ENCODE measurements around the gene PRPF8.

The PRPF8 gene

DNA sequence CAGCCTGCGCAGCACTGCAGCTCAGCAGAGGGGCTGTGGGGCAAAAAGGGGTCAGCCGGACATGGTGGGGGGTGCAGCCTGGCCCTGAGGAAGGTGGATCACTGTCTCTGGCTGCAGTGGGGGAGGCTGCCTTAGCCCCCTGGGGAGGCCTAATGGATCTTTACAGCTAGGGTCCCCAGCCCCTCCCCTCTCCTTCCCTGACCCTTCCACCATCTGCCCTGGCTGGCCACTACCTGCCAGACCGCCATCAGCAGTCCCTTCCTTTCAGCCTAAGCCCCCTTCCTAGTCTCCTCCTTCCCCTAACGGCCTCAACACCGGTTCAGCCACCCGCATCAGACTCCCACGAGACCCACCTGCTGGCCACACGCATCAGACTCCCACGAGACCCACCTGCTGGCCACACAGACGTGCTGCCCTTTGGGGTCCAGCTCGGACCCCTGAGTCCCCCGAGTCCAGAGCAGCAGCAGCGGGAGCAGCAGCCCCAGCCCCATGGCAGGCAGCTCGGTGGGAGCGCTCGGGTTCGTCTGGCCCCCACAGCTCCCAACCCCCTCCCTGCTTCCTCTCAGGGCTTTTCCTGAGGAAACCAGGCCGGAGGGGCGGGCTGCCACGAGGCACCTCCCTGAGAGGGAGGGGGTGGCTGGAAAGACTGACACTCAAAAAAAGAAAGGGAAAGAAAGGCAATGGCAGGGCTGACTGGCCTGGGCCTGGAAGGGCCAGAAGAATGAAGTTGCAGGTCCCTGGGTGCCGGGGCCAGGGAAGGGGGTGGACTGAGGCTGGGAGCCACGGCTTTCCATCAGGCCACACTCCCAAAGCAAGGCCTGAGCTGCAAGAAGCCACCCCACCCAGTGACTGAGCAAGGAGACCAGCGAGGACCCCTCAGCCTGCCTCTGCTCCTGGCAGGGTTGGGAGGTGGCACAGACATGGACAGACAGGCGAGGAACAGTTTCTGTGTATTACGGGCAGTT is 39.2 kb downstream of the PRPF8 start, which contains the start of gene SCARF1:
Gene SCARF1 (minus strand): TSS at position 526 of the 965 bp plus-strand sequence. CDS start 35 bp downstream, at position 491.
- Histone ChIP-seq H3K9ac (ENCODE audit: low read depth, low read length) (no peak within 1 kb of the TSS), H3K79me2 (ENCODE audit: insufficient read depth, low read length) (no peaks in the 10 kb centered on the region), H3K4me1 (ENCODE audit: insufficient read depth, low read length) (peaks cover 26% of the 10 kb centered on the region), H3K4me2 (ENCODE audit: insufficient read depth, low read length) (no peak within 1 kb of the TSS), H3K9me3 (ENCODE audit: insufficient read depth, low read length, severe bottlenecking) (no peaks in the 10 kb centered on the region), H3K27ac (ENCODE audit: low read length) (no peak within 1 kb of the TSS), H3K36me3 (ENCODE audit: insufficient read depth, low read length) (peaks cover 7% of the 10 kb centered on the region), H2AFZ (ENCODE audit: low read depth, low read length) (no peak within 1 kb of the TSS), H4K20me1 (ENCODE audit: insufficient read depth, low read length) (peaks cover 10% of the 10 kb centered on the region), H3K4me3 (ENCODE audit: low read depth in 1 of 2, low read length in 2 of 2) (no peak within 1 kb of the TSS), H3K27me3 (ENCODE audit: insufficient read depth, low read length, poor library complexity) (peaks cover 4% of the 10 kb centered on the region)
- ATAC-seq (ENCODE audit: insufficient read depth, low read depth) (no peak), DNase-seq (no peak)
- no peak for TF ChIP-seq EZH2 (IDR thresholded peaks at IDR 0.05; ENCODE audit: borderline replicate concordance, low read depth, low read length, severe bottlenecking)
- TF ChIP-seq, protein P1, sequence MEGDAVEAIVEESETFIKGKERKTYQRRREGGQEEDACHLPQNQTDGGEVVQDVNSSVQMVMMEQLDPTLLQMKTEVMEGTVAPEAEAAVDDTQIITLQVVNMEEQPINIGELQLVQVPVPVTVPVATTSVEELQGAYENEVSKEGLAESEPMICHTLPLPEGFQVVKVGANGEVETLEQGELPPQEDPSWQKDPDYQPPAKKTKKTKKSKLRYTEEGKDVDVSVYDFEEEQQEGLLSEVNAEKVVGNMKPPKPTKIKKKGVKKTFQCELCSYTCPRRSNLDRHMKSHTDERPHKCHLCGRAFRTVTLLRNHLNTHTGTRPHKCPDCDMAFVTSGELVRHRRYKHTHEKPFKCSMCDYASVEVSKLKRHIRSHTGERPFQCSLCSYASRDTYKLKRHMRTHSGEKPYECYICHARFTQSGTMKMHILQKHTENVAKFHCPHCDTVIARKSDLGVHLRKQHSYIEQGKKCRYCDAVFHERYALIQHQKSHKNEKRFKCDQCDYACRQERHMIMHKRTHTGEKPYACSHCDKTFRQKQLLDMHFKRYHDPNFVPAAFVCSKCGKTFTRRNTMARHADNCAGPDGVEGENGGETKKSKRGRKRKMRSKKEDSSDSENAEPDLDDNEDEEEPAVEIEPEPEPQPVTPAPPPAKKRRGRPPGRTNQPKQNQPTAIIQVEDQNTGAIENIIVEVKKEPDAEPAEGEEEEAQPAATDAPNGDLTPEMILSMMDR (IDR thresholded peaks at IDR 0.05; ENCODE audit: borderline replicate concordance, extremely low read depth, low read length, poor library complexity, severe bottlenecking): no peak

DNA sequence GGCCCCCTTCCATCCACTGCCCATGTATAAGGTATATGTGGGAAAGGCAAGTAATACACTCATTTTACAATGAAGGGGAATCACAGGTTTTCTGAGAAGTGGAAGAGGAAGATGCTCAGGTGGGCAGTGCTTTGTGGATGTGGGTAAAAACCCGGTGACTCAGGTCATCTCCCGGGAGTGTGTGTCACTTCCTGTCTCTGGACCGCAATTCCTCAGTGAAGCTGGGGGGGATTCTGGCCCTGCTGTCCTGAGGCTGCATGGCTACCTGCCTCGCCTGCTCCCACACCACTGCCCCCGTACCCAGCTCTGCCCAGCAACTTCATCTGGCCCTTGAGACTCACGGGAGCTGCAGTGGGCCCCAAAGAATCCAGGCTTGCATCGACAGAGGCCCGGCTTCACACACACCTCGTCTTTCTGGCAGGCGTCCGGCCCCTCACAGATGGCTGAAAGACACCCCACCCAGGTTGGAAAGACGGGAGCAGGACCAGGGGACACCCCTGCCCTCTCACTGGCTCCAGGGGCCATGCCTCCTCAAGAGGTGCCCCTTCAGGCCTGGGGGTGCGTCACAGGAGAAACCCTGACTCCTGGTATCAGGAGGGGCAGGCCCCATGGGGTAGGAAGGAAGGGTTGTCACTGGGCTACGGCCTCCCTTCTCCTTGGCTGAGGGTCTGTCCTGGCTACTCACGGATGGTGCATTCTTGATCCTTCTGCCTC is 40.0 kb downstream of the PRPF8 start:
- no peak overlapping the region for H3K27ac ChIP-seq (ENCODE audit: low read length)
- no peaks in the 10 kb centered on the region for H3K9me3 ChIP-seq (ENCODE audit: insufficient read depth, low read length, severe bottlenecking)
- H3K4me2 ChIP-seq (ENCODE audit: insufficient read depth, low read length): no peak overlapping the region
- no peaks in the 10 kb centered on the region for H3K79me2 ChIP-seq (ENCODE audit: insufficient read depth, low read length)
- H3K4me3 ChIP-seq (ENCODE audit: low read depth in 1 of 2, low read length in 2 of 2): no peak overlapping the region
- ATAC-seq (ENCODE audit: insufficient read depth, low read depth): no peak
- H4K20me1 ChIP-seq (ENCODE audit: insufficient read depth, low read length): peaks cover 3% of the 10 kb centered on the region; the same call in 1 of the 2 replicates
- H3K9ac ChIP-seq (ENCODE audit: low read depth, low read length): no peak overlapping the region
- DNase-seq: no peak
- H2AFZ ChIP-seq (ENCODE audit: low read depth, low read length): no peak overlapping the region
- no peak for TF ChIP-seq EZH2 (IDR thresholded peaks at IDR 0.05; ENCODE audit: borderline replicate concordance, low read depth, low read length, severe bottlenecking)
- TF ChIP-seq, protein P1 (IDR thresholded peaks at IDR 0.05; ENCODE audit: borderline replicate concordance, extremely low read depth, low read length, poor library complexity, severe bottlenecking): no peak
- no peaks in the 10 kb centered on the region for H3K36me3 ChIP-seq (ENCODE audit: insufficient read depth, low read length)
- H3K4me1 ChIP-seq (ENCODE audit: insufficient read depth, low read length): peaks cover 18% of the 10 kb centered on the region
- peaks cover 4% of the 10 kb centered on the region for H3K27me3 ChIP-seq (ENCODE audit: insufficient read depth, low read length, poor library complexity)

DNA sequence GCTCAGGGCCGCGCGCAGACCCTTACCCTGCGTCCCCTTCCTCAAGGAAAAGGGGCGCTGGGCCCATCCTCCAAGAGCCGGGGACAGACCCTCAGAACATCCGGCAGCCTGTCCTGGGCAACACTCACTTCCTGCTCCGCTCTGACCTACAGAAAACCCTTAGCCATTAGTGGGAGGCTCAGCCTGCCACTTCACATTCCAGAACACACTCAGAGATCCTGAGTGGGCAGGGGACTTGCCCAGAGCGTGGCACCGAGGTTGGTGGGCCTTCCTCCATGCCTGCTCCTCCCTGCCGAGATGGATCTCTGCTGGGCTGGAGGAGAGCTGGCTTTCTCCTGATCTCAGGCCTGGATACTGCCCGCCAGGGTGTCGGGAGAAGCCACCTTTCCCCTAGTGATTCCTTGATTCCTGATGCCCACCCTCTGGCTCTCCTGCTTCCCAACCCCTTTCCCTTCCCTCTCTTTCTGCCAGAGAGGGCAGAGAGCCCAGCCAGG is 40.6 kb downstream of the PRPF8 start:
- H3K4me3 ChIP-seq (ENCODE audit: low read depth in 1 of 2, low read length in 2 of 2): no peak overlapping the region
- H3K4me1 ChIP-seq (ENCODE audit: insufficient read depth, low read length): peaks cover 18% of the 10 kb centered on the region
- no peak overlapping the region for H2AFZ ChIP-seq (ENCODE audit: low read depth, low read length)
- no peak for TF ChIP-seq EZH2 (IDR thresholded peaks at IDR 0.05; ENCODE audit: borderline replicate concordance, low read depth, low read length, severe bottlenecking)
- TF ChIP-seq, protein P1 (IDR thresholded peaks at IDR 0.05; ENCODE audit: borderline replicate concordance, extremely low read depth, low read length, poor library complexity, severe bottlenecking): no peak
- H3K9me3 ChIP-seq (ENCODE audit: insufficient read depth, low read length, severe bottlenecking): no peaks in the 10 kb centered on the region
- ATAC-seq (ENCODE audit: insufficient read depth, low read depth): no peak
- no peak overlapping the region for H3K9ac ChIP-seq (ENCODE audit: low read depth, low read length)
- no peak overlapping the region for H3K27ac ChIP-seq (ENCODE audit: low read length)
- H3K27me3 ChIP-seq (ENCODE audit: insufficient read depth, low read length, poor library complexity): peaks cover 4% of the 10 kb centered on the region
- no peaks in the 10 kb centered on the region for H3K79me2 ChIP-seq (ENCODE audit: insufficient read depth, low read length)
- no peak for DNase-seq
- H3K4me2 ChIP-seq (ENCODE audit: insufficient read depth, low read length): peak overlapping the region; percentile 70
- peaks cover 3% of the 10 kb centered on the region; the same call in 1 of the 2 replicates for H4K20me1 ChIP-seq (ENCODE audit: insufficient read depth, low read length)
- H3K36me3 ChIP-seq (ENCODE audit: insufficient read depth, low read length): no peaks in the 10 kb centered on the region

All from DND-41 (cell line).